Measurements from ENCODE around the gene EYS. TPM values are rescaled to one million over a fixed set of nuclear protein-coding genes. Genes with fewer than 3 reads are reported as not detected.
"Not testable (repeated sequence)": the region's sequence is repeated elsewhere in the genome, so short reads cannot be mapped to it uniquely, and the experiment has no call there.

EYS gene
- total RNA-seq, 1 experiment from 2014 or later, result 1.5 TPM

DNA sequence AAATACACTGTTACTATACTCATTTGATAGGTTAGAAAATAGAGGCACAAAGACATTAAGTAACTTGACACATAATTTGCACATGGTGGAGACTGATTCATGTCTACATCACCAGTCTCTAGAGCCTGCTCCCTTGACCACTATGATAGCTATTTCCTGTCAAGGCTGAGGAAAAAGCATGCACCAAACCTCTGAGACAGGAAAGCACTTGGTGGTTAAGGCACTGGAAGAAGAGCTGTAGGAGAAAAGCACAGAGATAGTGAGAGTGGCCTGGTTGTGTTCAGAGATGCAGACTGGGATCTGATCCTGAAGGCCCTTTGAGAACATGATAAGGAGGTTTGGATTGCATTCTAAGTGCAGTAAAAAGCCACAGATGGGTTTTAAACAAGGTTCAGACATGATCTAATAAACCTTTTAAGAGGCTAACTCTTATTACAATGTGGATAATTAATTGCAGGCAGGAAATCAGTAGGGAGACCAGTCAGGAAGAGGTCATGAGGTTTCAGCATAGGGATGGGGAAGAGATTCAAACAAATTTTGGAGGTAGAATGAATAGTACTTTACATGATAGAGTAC is 1902.6 kb downstream of the EYS start:
- DNase-seq (ENCODE audit: unreplicated experiment), result peak; percentile 76
- intact Hi-C loops (cut with micrococcal nuclease), result no loop called here
- POLR2A ChIA-PET, result interaction anchor here (0.7 to 7.8 kb wide), 13 partner anchors 10 to 458 kb away, joined by 3 to 73 read pairs (median 5); partner anchors contain the start of genes LOC128125822, PHF3 and PTP4A1

DNA sequence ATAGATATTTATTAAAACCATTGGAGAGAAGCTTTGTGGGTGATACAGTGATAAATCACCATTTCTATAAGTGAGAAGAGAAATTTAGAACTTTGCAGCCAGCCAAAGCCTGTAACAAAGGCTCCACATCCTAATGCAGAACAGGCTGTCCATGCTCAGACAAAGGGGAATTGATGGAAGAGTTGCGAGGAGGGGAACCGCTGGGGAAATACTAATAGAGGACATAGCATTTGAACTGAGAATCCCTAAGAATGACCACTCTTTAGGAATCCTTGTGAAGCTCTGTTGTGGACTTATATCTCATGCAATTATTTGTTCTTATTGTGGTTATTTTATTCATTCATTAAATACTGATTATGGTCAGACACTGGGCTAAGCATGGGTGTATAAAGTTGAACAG is 1903.7 kb downstream of the EYS start:
- TF ChIP-seq CTCF (IDR thresholded peaks at IDR 0.05; ENCODE audit: unreplicated experiment), result no peak
- Mint-ChIP-seq H3K9me3 (ENCODE audit: unreplicated experiment) (no peaks in the 10 kb centered on the region), H3K36me3 (ENCODE audit: insufficient read depth, unreplicated experiment) (no peaks in the 10 kb centered on the region), H3K27ac (ENCODE audit: low read depth, unreplicated experiment) (peak overlapping the region; percentile 99), H3K27me3 (ENCODE audit: insufficient read depth, unreplicated experiment) (no peaks in the 10 kb centered on the region), H3K4me3 (ENCODE audit: unreplicated experiment) (no peak overlapping the region), H3K4me1 (ENCODE audit: insufficient read depth, unreplicated experiment) (peaks cover 42% of the 10 kb centered on the region)
- DNase-seq (ENCODE audit: unreplicated experiment), result no peak
- CTCF ChIA-PET, result interaction anchor here (0.5 to 4.9 kb wide), 18 partner anchors 13 to 496 kb away, joined by 3 to 103 read pairs (median 7); no protein-coding TSS in a partner anchor
- intact Hi-C loops (cut with micrococcal nuclease), result no loop called here
- BruUV-seq (replicated peaks), result no TSS peak
- POLR2A ChIA-PET, result interaction anchor here (0.8 to 7.8 kb wide), 10 partner anchors 12 to 455 kb away, joined by 3 to 73 read pairs (median 6); partner anchors contain the start of gene PHF3

More for the DNA sequence above, 1902.6 kb downstream of the EYS start:
- H3K4me3 Mint-ChIP-seq (ENCODE audit: unreplicated experiment), result peak overlapping the region; percentile 75
- no peaks in the 10 kb centered on the region for H3K36me3 Mint-ChIP-seq (ENCODE audit: insufficient read depth, unreplicated experiment)
- H3K4me1 Mint-ChIP-seq (ENCODE audit: insufficient read depth, unreplicated experiment), result peaks cover 42% of the 10 kb centered on the region
- no TSS peak for BruUV-seq (replicated peaks)
- CTCF ChIA-PET, result interaction anchor here (0.5 to 4.9 kb wide), 11 partner anchors 12 to 1536 kb away, joined by 3 to 103 read pairs (median 14); no protein-coding TSS in a partner anchor
- no peaks in the 10 kb centered on the region for H3K9me3 Mint-ChIP-seq (ENCODE audit: unreplicated experiment)
- TF ChIP-seq CTCF (IDR thresholded peaks at IDR 0.05; ENCODE audit: unreplicated experiment), result no peak
- peak overlapping the region; percentile 99 for H3K27ac Mint-ChIP-seq (ENCODE audit: low read depth, unreplicated experiment)
- H3K27me3 Mint-ChIP-seq (ENCODE audit: insufficient read depth, unreplicated experiment), result no peaks in the 10 kb centered on the region

- intact Hi-C loops (cut with micrococcal nuclease), result loop anchor here (1.0 kb wide), 4 partner anchors 204 to 494 kb away; no protein-coding TSS in a partner anchor
- Mint-ChIP-seq H3K4me3 (ENCODE audit: unreplicated experiment) (no peak overlapping the region), H3K9me3 (ENCODE audit: unreplicated experiment) (no peaks in the 10 kb centered on the region), H3K27ac (ENCODE audit: low read depth, unreplicated experiment) (peak overlapping the region; percentile 99), H3K27me3 (ENCODE audit: insufficient read depth, unreplicated experiment) (no peaks in the 10 kb centered on the region), H3K4me1 (ENCODE audit: insufficient read depth, unreplicated experiment) (peaks cover 35% of the 10 kb centered on the region), H3K36me3 (ENCODE audit: insufficient read depth, unreplicated experiment) (no peaks in the 10 kb centered on the region)
- ChIA-PET CTCF (interaction anchor here (0.5 to 4.9 kb wide), 34 partner anchors 9 to 1989 kb away, joined by 3 to 103 read pairs (median 4); partner anchors contain the start of gene PHF3), POLR2A (interaction anchor here (0.5 to 7.8 kb wide), 12 partner anchors 26 to 1588 kb away, joined by 3 to 73 read pairs (median 4); partner anchors contain the start of gene PHF3)
- no TSS peak for BruUV-seq (replicated peaks)
- peak; percentile 56 for DNase-seq (ENCODE audit: unreplicated experiment)
- peak; percentile 80 for TF ChIP-seq CTCF (IDR thresholded peaks at IDR 0.05; ENCODE audit: unreplicated experiment)
Measured at GRCh38 chr6:63802606-63803206, 1904.3 kb downstream of the EYS start.

- peaks cover 20% of the 10 kb centered on the region for H3K4me1 Mint-ChIP-seq (ENCODE audit: insufficient read depth, unreplicated experiment)
- H3K27ac Mint-ChIP-seq (ENCODE audit: low read depth, unreplicated experiment); intact Hi-C loops (cut with micrococcal nuclease); H3K27me3 Mint-ChIP-seq (ENCODE audit: insufficient read depth, unreplicated experiment); H3K9me3 Mint-ChIP-seq (ENCODE audit: unreplicated experiment); H3K36me3 Mint-ChIP-seq (ENCODE audit: insufficient read depth, unreplicated experiment); H3K4me3 Mint-ChIP-seq (ENCODE audit: unreplicated experiment); DNase-seq (ENCODE audit: unreplicated experiment); BruUV-seq (replicated peaks): not testable (repeated sequence)
- CTCF ChIA-PET, result interaction anchor here (0.5 to 4.9 kb wide), 7 partner anchors 10 to 448 kb away, joined by 3 to 103 read pairs (median 3); no protein-coding TSS in a partner anchor
- POLR2A ChIA-PET, result interaction anchor here (0.7 kb wide), 1 partner anchor 62 kb away, joined by 3 read pairs; no protein-coding TSS in a partner anchor
Measured at GRCh38 chr6:63800386-63800785, 1906.6 kb downstream of the EYS start.

All from MCF 10A (cell line).